Psoas muscle (tissue), 8 donors: Measurements from ENCODE around the gene PADI2. TPM values are rescaled to one million over a fixed set of nuclear protein-coding genes. Genes with fewer than 3 reads are reported as not detected.
A peak's percentile ranks its signal among the peaks of the same experiment; 100 is the strongest.

ENCODE experiments used
- ATAC-seq, 4 donors: fragments of 200-7000 bp; cut with Tn5 transposase; one replicate each; pipeline ENCODE4 v1.9.1; 2020; ENCODE audit warnings: moderate library complexity in 3 of 4, mild to moderate bottlenecking in 2 of 4
- DNase-seq, 2 donors: peaks; one replicate each; pipeline ENCODE4 v3.0.0-alpha.2; 2020
- H3K27ac ChIP-seq: fragments of 200-600 bp; one replicate; pipeline ENCODE4 v1.8.0; 2022
- H3K27me3 ChIP-seq, 3 donors: fragments of 200-600 bp in 1 of 3; one replicate each; pipeline versions ENCODE4 v1.6.1 to v1.8.0; 2013 to 2022; ENCODE audit warnings: low read length in 2 of 3, mild to moderate bottlenecking in 2 of 3, moderate library complexity in 1 of 3; ENCODE audit not compliant: insufficient read depth in 3 of 3
- H3K36me3 ChIP-seq, 2 donors: fragments of 200-600 bp in 1 of 2; one replicate each; pipeline versions ENCODE4 v1.6.1 to v1.8.0; 2013 to 2022; ENCODE audit warnings: low read depth in 1 of 2, mild to moderate bottlenecking in 1 of 2, moderate library complexity in 1 of 2; ENCODE audit not compliant: insufficient read depth in 1 of 2
- H3K4me1 ChIP-seq: fragments of 200-600 bp; one replicate; pipeline ENCODE4 v1.8.0; 2022
- H3K4me3 ChIP-seq: fragments of 200-600 bp; one replicate; pipeline ENCODE4 v1.8.0; 2022; ENCODE audit warnings: mild to moderate bottlenecking
- H3K9me3 ChIP-seq: fragments of 200-600 bp; one replicate; pipeline ENCODE4 v1.8.0; 2022
- WGBS, 3 donors: extraction: QIAGEN DNeasy Blood & Tissue Kit; methylation state at CpG; one replicate each; pipeline versions ENCODE4 v1.1.6 to v1.1.7; 2013; 5-methylcytosine and 5-hydroxymethylcytosine counted together
- intact Hi-C, 2 donors: fragments of 100-400 bp; cut with DNase I; formaldehyde crosslinking; loops; one replicate each; pipeline versions ENCODE4 v1.11.0 to v1.14.2; 2022
- polyA plus RNA-seq, 3 donors: library from polyadenylated mRNA; stranded (reverse); fragments of 200-250 nt; gene quantifications; one replicate each; pipeline ENCODE4 v1.2.3, GENCODE V29; 2013
- total RNA-seq, 4 donors: library from RNA; stranded (reverse); fragmentation: NEBNext Ultra II Directional in 2 of 4; extraction: Animal tissue kit (Norgen Biotek cat#: 25700) in 2 of 4; gene quantifications; one replicate each; pipeline versions ENCODE4 v1.2.1 to v1.2.4, GENCODE V29; 2021 to 2023
- TF ChIP-seq, protein P1 (sequence below): fragments of 200-600 bp; IDR thresholded peaks from one replicate; pipeline ENCODE4 v1.8.0; 2022; ENCODE audit warnings: antibody characterized with exemption
- donor health status: healthy with polysubstance abuse.
- donor health status: DM: no; HTN: no; CAD: no; lungs with moderate emphysema.
- donor health status: Bipolar disorder and iron deficiency.
- donor health status: healthy.
- donor health status: DM: yes; HTN: yes; CAD: no.
- donor health status: DM: no; HTN: no; CAD: no.
- donor health status: DM: no; HTN: no; CAD: no.
- donor health status: DM: yes; HTN: yes; CAD: no.

The PADI2 gene
- total and polyA plus RNA-seq, 7 donors: 58.1 to 956 (median 198) TPM

DNA sequence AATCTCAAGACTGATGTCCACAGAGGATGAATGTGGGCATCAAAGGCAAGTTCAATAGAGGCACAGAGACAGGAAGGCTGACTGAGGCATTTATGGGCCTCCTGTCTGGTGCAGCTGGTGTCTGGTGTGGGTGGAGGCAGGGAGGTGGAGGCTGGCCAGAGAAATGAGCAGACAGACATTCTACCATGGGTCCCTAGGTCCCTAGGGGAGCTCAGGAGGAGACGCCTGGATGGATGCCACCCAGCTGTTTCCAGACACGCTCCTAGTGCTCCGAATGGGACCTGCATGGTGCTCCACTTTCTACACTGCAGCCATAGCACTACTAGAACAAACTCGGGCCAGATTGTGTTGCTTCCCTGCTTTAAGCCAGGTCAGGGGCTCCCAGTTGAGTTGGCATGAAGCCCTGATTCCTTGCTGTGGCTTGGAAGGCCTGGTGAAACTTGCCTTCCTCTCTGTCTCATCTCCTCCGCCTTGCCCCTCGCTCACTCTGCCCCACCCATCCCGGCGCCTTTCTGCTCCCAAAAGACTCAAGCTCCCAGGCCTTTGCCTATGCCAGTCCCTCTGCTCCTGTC, 25.3 kb downstream of the PADI2 start:
- no peaks in the 10 kb centered on the region for H3K27me3 ChIP-seq
- no peak overlapping the region for H3K4me3 ChIP-seq
- DNase-seq (no peak), ATAC-seq (peak in 2 of 4 donors; percentile 11 to 19)
- WGBS, 3 donors: 53 to 67% (median 59%) methylated on average over 8 of the region's 8 CpGs
- intact Hi-C loops: loop anchor here in 1 of 2 donors (2.0 kb wide), 1 partner anchor 25 kb away; no protein-coding TSS in a partner anchor
- H3K9me3 ChIP-seq: no peaks in the 10 kb centered on the region
- H3K36me3 ChIP-seq: peaks cover 0 to 92% of the 10 kb centered on the region in 2 donors
- peak overlapping the region; percentile 60 for H3K27ac ChIP-seq
- H3K4me1 ChIP-seq: peaks cover 54% of the 10 kb centered on the region
- TF ChIP-seq, protein P1, sequence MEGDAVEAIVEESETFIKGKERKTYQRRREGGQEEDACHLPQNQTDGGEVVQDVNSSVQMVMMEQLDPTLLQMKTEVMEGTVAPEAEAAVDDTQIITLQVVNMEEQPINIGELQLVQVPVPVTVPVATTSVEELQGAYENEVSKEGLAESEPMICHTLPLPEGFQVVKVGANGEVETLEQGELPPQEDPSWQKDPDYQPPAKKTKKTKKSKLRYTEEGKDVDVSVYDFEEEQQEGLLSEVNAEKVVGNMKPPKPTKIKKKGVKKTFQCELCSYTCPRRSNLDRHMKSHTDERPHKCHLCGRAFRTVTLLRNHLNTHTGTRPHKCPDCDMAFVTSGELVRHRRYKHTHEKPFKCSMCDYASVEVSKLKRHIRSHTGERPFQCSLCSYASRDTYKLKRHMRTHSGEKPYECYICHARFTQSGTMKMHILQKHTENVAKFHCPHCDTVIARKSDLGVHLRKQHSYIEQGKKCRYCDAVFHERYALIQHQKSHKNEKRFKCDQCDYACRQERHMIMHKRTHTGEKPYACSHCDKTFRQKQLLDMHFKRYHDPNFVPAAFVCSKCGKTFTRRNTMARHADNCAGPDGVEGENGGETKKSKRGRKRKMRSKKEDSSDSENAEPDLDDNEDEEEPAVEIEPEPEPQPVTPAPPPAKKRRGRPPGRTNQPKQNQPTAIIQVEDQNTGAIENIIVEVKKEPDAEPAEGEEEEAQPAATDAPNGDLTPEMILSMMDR: no peak

DNA sequence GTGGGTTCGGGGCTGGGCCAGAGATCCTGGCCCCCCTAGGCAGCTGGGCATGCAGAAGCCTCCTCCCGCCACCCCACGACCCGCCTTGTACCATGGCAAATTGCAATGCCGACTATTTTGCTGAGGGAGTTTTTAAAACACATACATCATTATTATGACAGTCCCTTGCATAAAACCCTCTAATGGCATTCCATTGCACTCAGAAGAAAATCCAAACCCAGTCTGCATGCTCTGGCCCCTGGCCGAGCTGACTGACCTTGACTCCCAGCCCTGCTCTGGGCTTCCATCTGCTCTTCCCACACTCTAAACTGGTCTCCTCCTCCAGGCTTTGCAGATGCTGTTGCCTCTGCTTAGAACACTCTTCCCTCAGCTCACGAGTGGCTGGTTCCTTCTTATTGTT, 28.0 kb downstream of the PADI2 start:
- Histone ChIP-seq H3K4me3 (no peak overlapping the region), H3K27me3 (no peaks in the 10 kb centered on the region), H3K27ac (peak overlapping the region; percentile 48), H3K9me3 (no peaks in the 10 kb centered on the region), H3K4me1 (peaks cover 31% of the 10 kb centered on the region), H3K36me3 (peaks cover 0 to 97% of the 10 kb centered on the region in 2 donors)
- DNase-seq (no peak), ATAC-seq (no peak)
- 35 to 48% (median 43%) methylated on average over 7 of the region's 7 CpGs for WGBS, 3 donors
- intact Hi-C loops: no loop called here
- TF ChIP-seq, protein P1: no peak

- 62 to 85% (median 72%) methylated on average over 14 of the region's 14 CpGs for WGBS, 3 donors
- ATAC-seq (no peak), DNase-seq (no peak)
- H3K27me3 ChIP-seq: no peaks in the 10 kb centered on the region
- TF ChIP-seq, protein P1: no peak
- H3K9me3 ChIP-seq: no peaks in the 10 kb centered on the region
- H3K4me3 ChIP-seq: no peak overlapping the region
- intact Hi-C loops: no loop called here
- peaks cover 14% of the 10 kb centered on the region for H3K4me1 ChIP-seq
- H3K27ac ChIP-seq: peak overlapping the region; percentile 41
- H3K36me3 ChIP-seq: peaks cover 0 to 97% of the 10 kb centered on the region in 2 donors
These were observed 29.7 kb downstream of the PADI2 start for GRCh38 chr1:17089506-17089905.

DNA sequence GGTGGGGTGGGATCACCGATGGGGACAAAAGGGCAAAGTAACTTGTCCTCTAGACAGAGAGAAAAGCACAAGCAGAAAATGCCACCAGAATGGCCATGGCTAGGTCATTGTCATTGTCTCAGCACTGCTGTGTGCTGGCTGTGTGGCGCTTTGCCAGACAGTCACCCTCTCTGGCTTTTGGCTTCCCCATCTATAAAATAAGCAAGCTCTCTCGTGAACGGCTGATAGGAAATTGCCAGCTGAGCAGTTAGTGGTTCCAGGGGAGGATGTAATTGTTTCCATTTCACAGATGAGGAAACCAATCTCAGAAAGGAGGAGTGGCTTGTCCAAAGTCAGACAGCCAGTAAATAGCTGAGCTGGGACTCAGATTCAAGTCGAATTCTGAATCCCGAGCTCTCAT, 32.5 kb downstream of the PADI2 start:
- ATAC-seq (no peak), DNase-seq (no peak)
- Histone ChIP-seq H3K27me3 (no peaks in the 10 kb centered on the region), H3K27ac (peak overlapping the region; percentile 9), H3K36me3 (peaks cover 0 to 98% of the 10 kb centered on the region in 2 donors), H3K4me1 (peaks cover 16% of the 10 kb centered on the region), H3K9me3 (no peaks in the 10 kb centered on the region), H3K4me3 (no peak overlapping the region)
- intact Hi-C loops: no loop called here
- TF ChIP-seq, protein P1: no peak
- 58 to 66% (median 60%) methylated on average over 6 of the region's 6 CpGs for WGBS, 3 donors

- no peaks in the 10 kb centered on the region for H3K27me3 ChIP-seq
- TF ChIP-seq, protein P1: no peak
- peak in 2 of 4 donors; percentile 27 to 28 for ATAC-seq
- intact Hi-C loops: no loop called here
- peaks cover 18% of the 10 kb centered on the region for H3K4me1 ChIP-seq
- H3K36me3 ChIP-seq: peaks cover 0 to 100% of the 10 kb centered on the region in 2 donors
- H3K4me3 ChIP-seq: no peak overlapping the region
- DNase-seq: no peak
- H3K9me3 ChIP-seq: no peaks in the 10 kb centered on the region
- peak overlapping the region; percentile 11 for H3K27ac ChIP-seq
- WGBS, 3 donors: 73 to 78% (median 77%) methylated on average over 10 of the region's 10 CpGs
These were observed 34.5 kb downstream of the PADI2 start for GRCh38 chr1:17084787-17085186.
